Right ventricle myocardium superior (tissue), 1 donor: ENCODE results near the gene PCDHGA1. TPM values are rescaled to one million over a fixed set of nuclear protein-coding genes. Genes with fewer than 3 reads are reported as not detected.

ENCODE experiments used
- ATAC-seq: fragments of 200-7000 bp; cut with Tn5 transposase; one replicate; pipeline ENCODE4 v1.9.1; 2020; ENCODE audit warnings: mild to moderate bottlenecking; ENCODE audit not compliant: poor library complexity
- DNase-seq: peaks from one replicate; pipeline ENCODE4 v3.0.0-alpha.2; 2020
- intact Hi-C: fragments of 100-400 bp; cut with DNase I; formaldehyde crosslinking; loops from one replicate; pipeline ENCODE4 v1.11.2; 2022
- total RNA-seq: library from RNA; stranded (reverse); fragmentation: NEBNext Ultra II Directional; extraction: Animal tissue kit (Norgen Biotek cat#: 25700); gene quantifications from one replicate; pipeline ENCODE4 v1.2.1, GENCODE V29; 2021
- donor health status: DM: no; HTN: yes; CAD: no; lungs with severe emphysema.

PCDHGA1 gene
- total RNA-seq, 1 donor from 2014 or later = 2.7 TPM

DNA sequence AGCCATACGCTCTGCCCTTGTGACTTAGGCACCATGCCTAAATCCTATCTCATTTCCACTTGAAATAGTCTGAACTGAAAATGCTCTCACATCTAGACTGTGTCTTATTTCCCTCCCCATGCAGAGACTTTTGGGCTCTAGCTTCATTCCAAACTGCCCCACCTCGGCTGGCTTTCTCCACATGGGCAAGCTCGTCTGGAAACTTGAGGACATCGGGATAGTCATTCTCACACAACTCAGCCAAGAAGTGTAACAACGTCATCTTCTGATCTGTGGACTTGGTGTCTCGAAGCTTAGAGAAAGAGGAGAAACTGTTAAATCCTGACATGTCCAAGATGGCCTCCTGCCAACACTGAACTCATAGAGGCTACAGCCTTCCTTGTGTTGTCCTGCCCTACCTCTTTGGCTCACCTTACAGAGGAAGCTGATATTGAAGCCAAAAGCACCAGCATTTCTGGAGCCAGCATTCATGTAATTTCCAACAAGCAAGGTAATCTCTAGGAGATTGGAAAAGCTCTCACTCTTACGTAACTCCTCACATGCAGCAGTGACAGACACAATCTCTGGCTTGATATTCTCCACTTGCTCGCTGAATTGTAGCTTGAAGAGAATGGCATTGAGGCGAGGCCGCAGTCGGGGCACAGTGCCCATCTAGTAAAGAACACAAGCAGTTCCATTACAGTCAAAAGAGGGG lies 198.1 kb downstream of the PCDHGA1 start:
- DNase-seq (peak; percentile 71), ATAC-seq (peak; percentile 75)
- intact Hi-C loops = loop anchor here (2.0 to 5.0 kb wide), 2 partner anchors 30 to 101 kb away; no protein-coding TSS in a partner anchor

GRCh38 chr5:141529002-141529401 lies 198.7 kb downstream of the PCDHGA1 start:
- DNase-seq (no peak), ATAC-seq (peak; percentile 58)
- intact Hi-C loops = loop anchor here (2.0 to 5.0 kb wide), 2 partner anchors 30 to 102 kb away; no protein-coding TSS in a partner anchor

DNA sequence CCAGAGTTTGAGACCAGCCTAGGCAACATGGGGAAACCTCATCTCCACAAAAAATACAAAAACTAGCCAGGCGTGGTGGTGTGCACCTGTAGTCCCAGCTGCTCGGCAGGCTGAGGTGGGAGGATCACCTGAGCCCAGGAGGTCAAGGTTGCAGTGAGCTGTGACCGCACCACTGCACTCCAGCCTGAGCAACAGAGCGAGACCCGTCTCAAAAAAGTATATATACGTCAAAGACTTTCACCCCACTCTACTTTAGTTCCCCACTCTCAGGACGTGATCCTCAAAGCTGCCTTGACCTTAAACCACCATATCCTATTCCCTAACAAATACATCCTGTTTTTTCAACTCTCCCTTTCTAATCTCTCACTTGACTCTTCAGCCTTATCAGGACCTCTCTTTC lies 199.6 kb downstream of the PCDHGA1 start:
- intact Hi-C loops = loop anchor here (2.0 to 5.0 kb wide), 2 partner anchors 29 to 103 kb away; no protein-coding TSS in a partner anchor

DNA sequence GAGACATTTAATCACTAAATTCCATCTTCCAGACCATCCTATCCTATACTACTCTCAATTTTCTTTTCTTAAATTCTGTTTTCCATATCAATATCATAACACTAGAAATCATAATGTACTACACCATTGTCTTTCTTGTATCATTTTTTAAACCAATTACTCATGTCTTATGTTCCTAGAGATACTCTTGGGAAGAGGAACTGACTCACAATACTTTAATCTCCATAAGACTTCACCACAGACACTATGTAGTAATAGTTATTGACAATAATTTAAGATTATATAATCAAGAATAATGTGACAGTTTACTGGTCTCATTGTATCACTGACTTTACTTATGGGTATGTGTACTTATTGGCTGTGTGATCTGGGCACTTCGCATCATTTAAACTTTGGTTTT lies 202.4 kb downstream of the PCDHGA1 start:
- intact Hi-C loops = no loop called here
- no peak for ATAC-seq
- no peak for DNase-seq

More for the DNA sequence above, 199.6 kb downstream of the PCDHGA1 start:
- ATAC-seq (no peak), DNase-seq (no peak)

DNA sequence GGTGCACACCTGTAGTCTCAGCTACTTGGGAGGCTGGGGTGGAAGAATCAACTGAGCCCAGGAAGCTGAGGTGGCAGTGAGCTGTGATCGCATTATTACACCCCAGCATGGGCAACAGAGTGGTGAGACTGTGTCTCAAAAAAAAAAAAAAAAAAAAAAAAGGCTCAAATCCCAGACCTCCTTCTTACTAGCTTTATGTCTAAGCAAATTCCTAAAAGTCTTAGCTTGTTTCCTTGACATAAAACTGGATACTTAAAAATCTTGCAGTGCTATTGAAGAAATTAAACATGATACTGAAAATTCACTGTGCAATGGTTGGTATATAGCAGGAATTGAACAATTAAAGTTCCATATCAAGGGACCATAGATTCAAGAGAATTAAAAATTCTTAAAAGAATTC lies 203.6 kb downstream of the PCDHGA1 start:
- no peak for DNase-seq
- no peak for ATAC-seq
- intact Hi-C loops = no loop called here

DNA sequence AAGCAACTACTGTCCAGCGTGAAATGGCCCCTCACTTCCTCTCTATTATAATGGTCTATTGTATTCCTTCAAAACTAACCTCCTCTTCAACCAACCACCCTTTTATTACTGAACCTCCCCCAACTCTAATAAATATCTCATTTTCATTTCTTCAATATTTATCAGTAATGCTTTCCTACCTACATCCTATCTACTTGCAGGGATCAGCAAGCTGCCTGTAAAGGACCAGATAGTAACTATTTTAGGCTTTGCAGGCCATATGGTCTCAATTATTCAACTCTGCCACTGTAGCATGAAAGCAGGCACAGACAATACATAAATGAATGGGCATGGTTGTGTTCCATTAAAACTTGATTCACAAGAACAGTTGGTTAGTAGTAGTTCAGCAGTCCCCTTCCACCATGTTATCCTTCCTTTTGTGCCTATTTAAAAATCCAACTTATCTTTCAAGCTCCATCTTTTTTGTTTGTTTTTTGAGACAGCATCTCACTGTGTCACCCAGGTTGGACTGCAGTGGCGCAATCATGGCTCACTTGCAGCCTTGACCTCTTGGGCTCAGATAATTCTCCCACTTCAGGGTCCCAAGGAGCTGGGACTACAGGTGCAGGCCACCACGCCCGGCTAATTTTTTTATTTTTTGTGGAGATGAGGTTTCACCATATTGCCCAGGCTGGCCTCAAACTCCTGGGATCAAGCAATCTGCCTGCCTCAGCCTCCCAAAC lies 204.3 kb downstream of the PCDHGA1 start:
- ATAC-seq (no peak), DNase-seq (no peak)
- intact Hi-C loops = no loop called here

GRCh38 chr5:141543053-141543452 lies 212.7 kb downstream of the PCDHGA1 start:
- intact Hi-C loops = no loop called here
- ATAC-seq = no peak
- no peak for DNase-seq

DNA sequence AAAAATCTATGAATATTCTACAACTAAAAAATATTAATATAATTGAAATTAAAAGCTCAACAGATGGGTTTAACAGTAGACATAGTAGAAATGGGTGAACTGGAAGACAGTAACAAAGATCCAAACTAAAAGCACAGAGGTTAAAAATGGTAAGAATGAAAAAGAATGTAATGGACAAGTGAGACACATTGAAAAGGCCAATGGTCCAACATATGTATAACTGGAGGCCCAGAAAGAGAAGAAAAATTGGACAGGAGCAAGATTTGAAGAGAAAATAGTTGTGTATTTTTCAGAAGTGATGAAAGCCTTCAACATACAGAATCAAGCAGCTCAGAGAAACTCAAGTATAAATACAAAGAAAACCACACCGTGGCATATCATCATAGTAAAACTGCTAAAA lies 217.2 kb downstream of the PCDHGA1 start:
- intact Hi-C loops = no loop called here
- no peak for DNase-seq
- ATAC-seq = no peak

DNA sequence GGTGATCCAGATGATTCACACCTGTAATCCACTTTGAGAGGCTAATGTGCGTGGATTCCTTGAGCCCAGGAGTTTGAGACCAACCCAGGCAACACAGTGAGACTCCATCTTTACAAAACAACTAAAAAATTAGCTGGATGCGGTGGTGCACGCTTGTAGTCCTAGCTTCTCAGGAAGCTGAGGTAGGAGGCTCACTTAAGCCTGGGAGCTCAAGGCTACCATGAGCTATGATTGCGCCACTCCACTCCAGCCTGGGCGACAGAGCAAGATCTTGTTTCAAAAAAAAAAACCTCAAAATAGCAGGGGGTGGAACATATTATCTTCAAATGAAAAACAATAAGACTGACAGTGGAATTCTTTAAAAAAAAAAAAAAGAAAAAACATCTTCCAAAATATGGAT lies 217.6 kb downstream of the PCDHGA1 start:
- no peak for DNase-seq
- intact Hi-C loops = no loop called here
- no peak for ATAC-seq

DNA sequence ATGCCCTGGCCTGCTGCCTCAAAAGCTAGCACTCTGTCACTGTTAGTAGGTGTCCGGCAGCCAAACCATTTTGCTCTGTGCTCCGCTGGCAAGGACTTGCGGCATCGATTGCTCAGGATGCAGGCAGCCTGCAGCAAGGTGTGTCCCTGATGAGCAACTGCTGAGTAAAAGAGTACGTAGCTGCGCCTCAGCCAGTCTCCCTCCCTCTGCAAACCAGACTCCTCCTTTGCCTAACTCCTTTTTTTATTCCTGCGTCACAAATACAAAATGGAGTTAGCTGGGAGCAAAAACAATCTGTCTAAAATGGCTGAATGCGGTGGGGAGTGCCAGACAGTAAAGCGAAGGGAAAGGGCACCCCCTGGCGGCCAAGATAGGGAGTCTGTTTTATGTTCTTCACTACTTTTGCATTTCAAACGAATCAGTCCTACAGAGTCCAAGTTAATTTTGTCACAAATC lies 227.4 kb downstream of the PCDHGA1 start:
- DNase-seq (peak; percentile 88), ATAC-seq (peak; percentile 80)
- intact Hi-C loops = loop anchor here (2.0 kb wide), 1 partner anchor 29 kb away; no protein-coding TSS in a partner anchor

DNA sequence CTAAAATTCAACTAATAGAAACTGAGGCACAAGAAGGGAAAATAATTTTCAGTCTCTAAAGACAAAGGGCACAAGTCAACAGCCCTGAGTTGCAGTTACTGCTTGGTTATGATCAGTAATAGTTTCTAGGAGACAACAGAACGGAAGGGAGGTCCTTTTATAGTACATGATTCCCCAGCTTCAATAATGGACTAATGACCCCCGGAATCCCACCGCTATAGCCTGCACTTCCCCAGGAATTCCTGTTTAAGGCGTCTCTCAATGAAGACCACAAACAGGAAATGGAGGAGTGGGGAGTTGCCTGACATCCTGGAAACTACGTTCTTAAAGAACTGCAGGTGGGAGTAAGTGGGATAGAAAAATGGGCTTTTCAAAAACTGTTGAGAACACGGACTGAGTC lies 227.8 kb downstream of the PCDHGA1 start:
- no peak for DNase-seq
- intact Hi-C loops = loop anchor here (2.0 kb wide), 1 partner anchor 29 kb away; no protein-coding TSS in a partner anchor
- ATAC-seq = no peak

DNA sequence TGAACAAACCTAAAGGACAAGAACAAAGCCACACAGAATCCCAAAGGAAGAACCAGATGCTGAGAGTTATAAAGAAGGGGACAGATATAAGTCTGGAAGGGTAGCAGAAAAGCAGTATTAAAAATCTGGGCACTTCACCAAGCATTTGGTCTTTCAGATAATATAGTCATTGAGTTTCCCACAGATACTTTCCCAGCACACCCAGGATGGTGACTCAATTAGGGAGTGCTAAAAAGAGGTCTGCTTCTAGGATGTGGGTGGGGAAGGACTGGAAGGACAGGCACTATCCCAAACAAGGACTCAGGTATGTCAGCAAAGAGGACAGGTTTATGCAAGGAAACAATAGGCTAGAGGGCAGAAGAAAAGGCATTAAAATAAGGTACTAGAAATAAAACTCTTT lies 229.1 kb downstream of the PCDHGA1 start:
- ATAC-seq (no peak), DNase-seq (no peak)
- intact Hi-C loops = loop anchor here (2.0 kb wide), 1 partner anchor 31 kb away; no protein-coding TSS in a partner anchor

GRCh38 chr5:141560151-141560550 lies 229.8 kb downstream of the PCDHGA1 start:
- intact Hi-C loops = loop anchor here (2.0 to 5.0 kb wide), 3 partner anchors 143 to 313 kb away; partner anchors contain the start of genes PCDHB15, PCDHGB7 and TAF7
- DNase-seq = no peak
- ATAC-seq = no peak

DNA sequence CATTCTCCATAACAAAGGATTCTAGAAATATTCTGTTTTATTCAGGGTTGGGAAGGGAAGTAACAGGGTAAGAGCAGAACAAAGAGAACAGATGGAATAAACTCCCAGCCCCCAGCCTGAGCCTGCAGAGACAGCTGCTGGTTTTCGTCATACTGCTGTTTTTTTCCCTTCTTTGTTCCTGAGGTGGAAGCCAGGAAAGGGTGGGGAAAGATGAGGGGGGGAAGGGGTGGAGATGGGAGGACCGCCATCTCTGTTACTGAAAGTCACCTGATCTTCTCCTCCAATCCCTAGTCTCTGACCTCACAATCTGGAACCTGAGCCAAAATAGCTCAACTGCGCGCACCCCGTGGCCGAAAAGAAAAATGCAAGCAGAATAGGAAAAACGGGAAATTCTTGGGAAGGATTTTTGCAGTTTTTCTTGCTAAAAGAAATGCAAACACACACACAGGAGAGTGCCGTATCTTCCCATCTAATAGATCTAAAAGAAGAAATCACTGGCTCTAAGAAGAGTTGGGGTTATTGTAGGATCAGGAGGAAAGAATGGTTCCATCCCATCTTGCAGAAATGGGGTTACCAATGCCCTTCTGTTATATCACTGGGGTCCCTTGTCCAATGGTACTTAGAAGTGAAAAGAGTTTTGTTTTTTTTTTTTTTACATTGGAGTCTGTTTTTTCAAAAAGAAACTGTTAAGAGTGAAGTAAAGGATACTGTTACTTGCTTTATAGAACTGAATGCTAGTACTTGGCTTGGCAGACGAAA lies 230.6 kb downstream of the PCDHGA1 start:
- DNase-seq (peak; percentile 82), ATAC-seq (peak; percentile 83)
- intact Hi-C loops = loop anchor here (2.0 to 5.0 kb wide), 3 partner anchors 144 to 314 kb away; partner anchors contain the start of genes PCDHB15, PCDHGB7 and TAF7

Other genes starting within 250 kb of the PCDHGA1 start
- 2.0 TPM for gene PCDHB2, start 235.9 kb upstream of the PCDHGA1 start, total RNA-seq
- 1.4 TPM for gene PCDHB3, start 230.0 kb upstream of the PCDHGA1 start, total RNA-seq
- 1.7 TPM for gene PCDHB4, start 208.7 kb upstream of the PCDHGA1 start, total RNA-seq
- 1.3 TPM for gene PCDHB5, start 195.3 kb upstream of the PCDHGA1 start, total RNA-seq
- 0.35 TPM for gene PCDHB6, start 180.5 kb upstream of the PCDHGA1 start, total RNA-seq
- gene PCDHB7, start 157.9 kb upstream of the PCDHGA1 start, total RNA-seq = 0.62 TPM
- 2.1 TPM for gene PCDHB8, start 152.7 kb upstream of the PCDHGA1 start, total RNA-seq
- gene PCDHB16, start 148.1 kb upstream of the PCDHGA1 start, total RNA-seq = 2.2 TPM
- 0.81 TPM for gene PCDHB9, start 143.4 kb upstream of the PCDHGA1 start, total RNA-seq
- 0.81 TPM for gene PCDHB10, start 138.2 kb upstream of the PCDHGA1 start, total RNA-seq
- gene PCDHB11, start 130.9 kb upstream of the PCDHGA1 start, total RNA-seq = 0.73 TPM
- 1.0 TPM for gene PCDHB12, start 121.8 kb upstream of the PCDHGA1 start, total RNA-seq
- gene PCDHB13, start 116.6 kb upstream of the PCDHGA1 start, total RNA-seq = 2.8 TPM
- 3.3 TPM for gene PCDHB14, start 107.2 kb upstream of the PCDHGA1 start, total RNA-seq
- 3.9 TPM for gene PCDHB15, start 85.1 kb upstream of the PCDHGA1 start, total RNA-seq
- 0.16 TPM for gene SLC25A2, start 26.5 kb upstream of the PCDHGA1 start, total RNA-seq
- 101 TPM for gene TAF7, start 9.7 kb upstream of the PCDHGA1 start, total RNA-seq
- gene PCDHGA2, start 8.2 kb downstream of the PCDHGA1 start, total RNA-seq = 6.5 TPM
- gene PCDHGA3, start 13.3 kb downstream of the PCDHGA1 start, total RNA-seq = 13.0 TPM
- gene PCDHGB1, start 19.6 kb downstream of the PCDHGA1 start, total RNA-seq = 7.8 TPM
- gene PCDHGA4, start 24.5 kb downstream of the PCDHGA1 start, total RNA-seq = 9.3 TPM
- gene PCDHGB2, start 29.5 kb downstream of the PCDHGA1 start, total RNA-seq = 9.2 TPM
- gene PCDHGA5, start 33.6 kb downstream of the PCDHGA1 start, total RNA-seq = 6.6 TPM
- 7.6 TPM for gene PCDHGB3, start 39.7 kb downstream of the PCDHGA1 start, total RNA-seq
- 6.7 TPM for gene PCDHGA6, start 43.4 kb downstream of the PCDHGA1 start, total RNA-seq
- gene PCDHGA7, start 52.2 kb downstream of the PCDHGA1 start, total RNA-seq = 7.7 TPM
- 5.8 TPM for gene PCDHGB4, start 57.2 kb downstream of the PCDHGA1 start, total RNA-seq
- 10.1 TPM for gene PCDHGA8, start 62.1 kb downstream of the PCDHGA1 start, total RNA-seq
- 7.2 TPM for gene PCDHGB5, start 67.4 kb downstream of the PCDHGA1 start, total RNA-seq
- 4.3 TPM for gene PCDHGA9, start 72.3 kb downstream of the PCDHGA1 start, total RNA-seq
- 6.2 TPM for gene PCDHGB6, start 77.5 kb downstream of the PCDHGA1 start, total RNA-seq
- 5.4 TPM for gene PCDHGA10, start 82.5 kb downstream of the PCDHGA1 start, total RNA-seq
- 9.8 TPM for gene PCDHGB7, start 87.2 kb downstream of the PCDHGA1 start, total RNA-seq
- 5.1 TPM for gene PCDHGA11, start 90.5 kb downstream of the PCDHGA1 start, total RNA-seq
- gene PCDHGA12, start 100.0 kb downstream of the PCDHGA1 start, total RNA-seq = 4.9 TPM
- gene PCDHGC3, start 145.5 kb downstream of the PCDHGA1 start, total RNA-seq = 17.1 TPM
- gene PCDHGC4, start 154.5 kb downstream of the PCDHGA1 start, total RNA-seq = 3.0 TPM
- gene PCDHGC5, start 158.6 kb downstream of the PCDHGA1 start, total RNA-seq = 3.0 TPM